Fibroblast of lung (primary cell): Measurements from ENCODE around the gene SLC6A7.

Source experiments
- EZH2 ChIP-seq: IDR thresholded peaks from 2 replicates; pipeline ENCODE4 v1.5.1; 2012; ENCODE audit warnings: low read length, control low read depth, mild to moderate bottlenecking; ENCODE audit errors: missing control alignments
- TF ChIP-seq, protein P1 (sequence below), 2 donors: IDR thresholded peaks in 1 of 2; conservative IDR thresholded peaks in 1 of 2; 1 replicate in 1 of 2; 2 replicates in 1 of 2; pipeline ENCODE4 v1.5.1; 2011 to 2012; ENCODE audit warnings: low read length in 2 of 2, control low read depth in 1 of 2, inconsistent platforms in 1 of 2, low read depth in 1 of 2, mild to moderate bottlenecking in 1 of 2

DNA sequence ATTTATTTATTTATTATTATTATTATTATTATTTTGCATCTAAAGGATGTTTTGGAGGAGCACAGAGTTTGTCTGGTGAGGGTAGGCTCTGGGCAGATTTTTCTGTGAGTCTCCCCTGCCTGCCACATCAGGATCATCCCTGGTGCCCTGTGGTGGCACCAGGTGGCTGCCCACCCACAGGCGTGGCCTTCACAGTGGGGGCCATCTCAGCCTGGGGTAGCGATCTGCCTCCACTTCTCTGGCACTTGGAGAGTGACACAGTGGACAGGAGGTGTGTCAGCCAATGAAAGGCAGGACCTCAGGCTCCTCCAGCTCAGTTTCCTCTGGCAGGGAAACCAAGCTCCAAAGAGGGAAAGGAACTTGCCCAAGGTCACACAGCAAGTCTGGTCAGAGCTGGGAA is 30.0 kb downstream of the SLC6A7 start:
- TF ChIP-seq, protein P1, sequence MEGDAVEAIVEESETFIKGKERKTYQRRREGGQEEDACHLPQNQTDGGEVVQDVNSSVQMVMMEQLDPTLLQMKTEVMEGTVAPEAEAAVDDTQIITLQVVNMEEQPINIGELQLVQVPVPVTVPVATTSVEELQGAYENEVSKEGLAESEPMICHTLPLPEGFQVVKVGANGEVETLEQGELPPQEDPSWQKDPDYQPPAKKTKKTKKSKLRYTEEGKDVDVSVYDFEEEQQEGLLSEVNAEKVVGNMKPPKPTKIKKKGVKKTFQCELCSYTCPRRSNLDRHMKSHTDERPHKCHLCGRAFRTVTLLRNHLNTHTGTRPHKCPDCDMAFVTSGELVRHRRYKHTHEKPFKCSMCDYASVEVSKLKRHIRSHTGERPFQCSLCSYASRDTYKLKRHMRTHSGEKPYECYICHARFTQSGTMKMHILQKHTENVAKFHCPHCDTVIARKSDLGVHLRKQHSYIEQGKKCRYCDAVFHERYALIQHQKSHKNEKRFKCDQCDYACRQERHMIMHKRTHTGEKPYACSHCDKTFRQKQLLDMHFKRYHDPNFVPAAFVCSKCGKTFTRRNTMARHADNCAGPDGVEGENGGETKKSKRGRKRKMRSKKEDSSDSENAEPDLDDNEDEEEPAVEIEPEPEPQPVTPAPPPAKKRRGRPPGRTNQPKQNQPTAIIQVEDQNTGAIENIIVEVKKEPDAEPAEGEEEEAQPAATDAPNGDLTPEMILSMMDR (conservative IDR thresholded peaks at IDR 0.05 in 1 of 2, IDR thresholded peaks at IDR 0.05 in 1 of 2; ENCODE audit: low read depth in 1 of 2, low read length in 2 of 2), result no peak
- no peak for TF ChIP-seq EZH2
